OCI-LY1 (cell line): Measurements from ENCODE around the gene TNFSF15.

Source experiments
- CTCF ChIP-seq: fragments of 200-600 bp; sonication (generic), shearing (Covaris generic); IDR thresholded peaks from 2 replicates; pipeline ENCODE4 v1.5.1; 2017; ENCODE audit warnings: mild to moderate bottlenecking, antibody characterized with exemption, low read length, moderate library complexity, mixed read lengths
- EZH2 ChIP-seq: fragments of 200-600 bp; sonication (generic), shearing (Covaris generic); IDR thresholded peaks from 2 replicates; pipeline ENCODE4 v1.8.0; 2017; ENCODE audit warnings: borderline replicate concordance, mixed run types, mild to moderate bottlenecking, antibody characterized with exemption, low read length, moderate library complexity, mixed read lengths

- TF ChIP-seq CTCF (no peak), EZH2 (no peak)
Measured at GRCh38 chr9:114757395-114757794, 48.4 kb downstream of the TNFSF15 start.
